Esophagus muscularis mucosa (tissue), 4 donors: ENCODE data around the gene TBX19. TPM values are rescaled to one million over a fixed set of nuclear protein-coding genes. Genes with fewer than 3 reads are reported as not detected.

Source experiments
- DNase-seq: peaks from one replicate; pipeline ENCODE4 v3.0.0-alpha.2; 2017; ENCODE audit errors: extremely low spot score
- H3K27ac ChIP-seq, 4 donors: fragments of 200-600 bp; sonication (generic); replicated peaks in 1 of 4; 1 replicate in 3 of 4; 2 replicates in 1 of 4; pipeline ENCODE4 v1.5.1; 2016 to 2019; ENCODE audit warnings: mild to moderate bottlenecking in 1 of 4
- H3K27me3 ChIP-seq, 4 donors: fragments of 200-600 bp; sonication (generic); one replicate each; pipeline versions ENCODE4 v1.5.1 to v1.6.0; 2016 to 2019
- H3K36me3 ChIP-seq, 4 donors: fragments of 200-600 bp; sonication (generic); one replicate each; pipeline ENCODE4 v1.5.1; 2016 to 2019
- H3K4me1 ChIP-seq, 4 donors: fragments of 200-600 bp; sonication (generic); one replicate each; pipeline ENCODE4 v1.5.1; 2016 to 2019
- H3K4me3 ChIP-seq, 4 donors: fragments of 200-600 bp; sonication (generic); 1 replicate in 2 of 4; 2 replicates in 2 of 4; pipeline ENCODE4 v1.5.1; 2016 to 2019; ENCODE audit warnings: mild to moderate bottlenecking in 4 of 4, moderate library complexity in 1 of 4
- H3K9me3 ChIP-seq, 4 donors: fragments of 200-600 bp; sonication (generic); 1 replicate in 3 of 4; 2 replicates in 1 of 4; pipeline ENCODE4 v1.5.1; 2016 to 2019
- EP300 ChIP-seq: sonication (generic); formaldehyde crosslinking; IDR thresholded peaks from one replicate; pipeline ENCODE4 v1.6.1; 2017; ENCODE audit warnings: antibody characterized with exemption
- POLR2A ChIP-seq: fragments of 450-650 bp; IDR thresholded peaks from one replicate; pipeline ENCODE4 v1.6.1; 2017; ENCODE audit warnings: antibody characterized with exemption, moderate library complexity, mild to moderate bottlenecking, low read depth
- POLR2AphosphoS5 ChIP-seq, 2 donors: sonication (generic); formaldehyde crosslinking; IDR thresholded peaks; one replicate each; pipeline ENCODE4 v1.6.1; 2017; ENCODE audit warnings: antibody characterized with exemption in 2 of 2
- WGBS: methylation state at CpG from one replicate; pipeline ENCODE4 v1.1.5; 2018; 5-methylcytosine and 5-hydroxymethylcytosine counted together
- intact Hi-C: fragments of 100-400 bp; cut with DNase I; formaldehyde crosslinking; loops from one replicate; pipeline ENCODE4 v1.15.1; 2023
- small RNA-seq, 3 donors: library from RNA; depleted of rRNA; stranded (forward); fragments of <200 nt; gene quantifications; one replicate each; pipeline ENCODE3, GENCODE V24; 2016
- total RNA-seq, 4 donors: library from RNA; depleted of rRNA; stranded (reverse); fragments of >200 nt; gene quantifications; one replicate each; pipeline versions ENCODE4 v1.1.0 to v1.2.1, GENCODE V29; 2016
- TF ChIP-seq, protein P1 (sequence below), 3 experiments: fragments of 200-600 bp in 2 of 3; fragments of 450-650 bp in 1 of 3; sonication (generic) in 2 of 3; IDR thresholded peaks; one replicate each; pipeline ENCODE4 v1.5.1; 2017 to 2019; ENCODE audit warnings: antibody characterized with exemption in 3 of 3, mild to moderate bottlenecking in 2 of 3, moderate library complexity in 1 of 3

The TBX19 gene
- total RNA-seq, 4 donors from 2014 or later: 0.83 to 2.0 (median 1.1) TPM

GRCh38 chr1:168361252-168361651 is 80.6 kb downstream of the TBX19 start:
- peak; percentile 47 for DNase-seq
- no peaks in the 10 kb centered on the region for H3K27me3 ChIP-seq
- H3K36me3 ChIP-seq: no peaks in the 10 kb centered on the region
- no peak overlapping the region for H3K27ac ChIP-seq
- TF ChIP-seq POLR2AphosphoS5 (IDR thresholded peaks at IDR 0.05): no peak
- TF ChIP-seq, protein P1, sequence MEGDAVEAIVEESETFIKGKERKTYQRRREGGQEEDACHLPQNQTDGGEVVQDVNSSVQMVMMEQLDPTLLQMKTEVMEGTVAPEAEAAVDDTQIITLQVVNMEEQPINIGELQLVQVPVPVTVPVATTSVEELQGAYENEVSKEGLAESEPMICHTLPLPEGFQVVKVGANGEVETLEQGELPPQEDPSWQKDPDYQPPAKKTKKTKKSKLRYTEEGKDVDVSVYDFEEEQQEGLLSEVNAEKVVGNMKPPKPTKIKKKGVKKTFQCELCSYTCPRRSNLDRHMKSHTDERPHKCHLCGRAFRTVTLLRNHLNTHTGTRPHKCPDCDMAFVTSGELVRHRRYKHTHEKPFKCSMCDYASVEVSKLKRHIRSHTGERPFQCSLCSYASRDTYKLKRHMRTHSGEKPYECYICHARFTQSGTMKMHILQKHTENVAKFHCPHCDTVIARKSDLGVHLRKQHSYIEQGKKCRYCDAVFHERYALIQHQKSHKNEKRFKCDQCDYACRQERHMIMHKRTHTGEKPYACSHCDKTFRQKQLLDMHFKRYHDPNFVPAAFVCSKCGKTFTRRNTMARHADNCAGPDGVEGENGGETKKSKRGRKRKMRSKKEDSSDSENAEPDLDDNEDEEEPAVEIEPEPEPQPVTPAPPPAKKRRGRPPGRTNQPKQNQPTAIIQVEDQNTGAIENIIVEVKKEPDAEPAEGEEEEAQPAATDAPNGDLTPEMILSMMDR (IDR thresholded peaks at IDR 0.05): no peak
- no peak for TF ChIP-seq POLR2A
- TF ChIP-seq EP300: no peak
- no peaks in the 10 kb centered on the region for H3K4me1 ChIP-seq
- no peak overlapping the region for H3K4me3 ChIP-seq
- no peaks in the 10 kb centered on the region for H3K9me3 ChIP-seq
- intact Hi-C loops: no loop called here
- 77% methylated on average over 2 of the region's 2 CpGs for WGBS

- no peaks in the 10 kb centered on the region for H3K9me3 ChIP-seq
- no peaks in the 10 kb centered on the region for H3K27me3 ChIP-seq
- no peak overlapping the region for H3K27ac ChIP-seq
- 61% methylated on average over 4 of the region's 4 CpGs for WGBS
- TF ChIP-seq POLR2AphosphoS5 (IDR thresholded peaks at IDR 0.05): no peak
- TF ChIP-seq EP300: no peak
- TF ChIP-seq POLR2A: no peak
- TF ChIP-seq, protein P1 (IDR thresholded peaks at IDR 0.05): no peak
- H3K4me1 ChIP-seq: no peaks in the 10 kb centered on the region
- no peaks in the 10 kb centered on the region for H3K36me3 ChIP-seq
- intact Hi-C loops: no loop called here
- no peak for DNase-seq
- no peak overlapping the region for H3K4me3 ChIP-seq
These were observed 82.3 kb downstream of the TBX19 start for GRCh38 chr1:168362991-168363390.

Small RNA genes within 50 kb of the gene (small RNA-seq; reads per million reads assigned to genes)
- gene RNU6-1310P: 0 reads per million in 3 donors

Other genes with a start within 250 kb of the TBX19 start
- 10 to 100 TPM; 19.5 to 46.7 (median 22.9) TPM for gene GPR161, start 143.9 kb upstream of the TBX19 start, total RNA-seq
- gene TIPRL, start 101.9 kb upstream of the TBX19 start, total RNA-seq: 10 to 100 TPM; 19.0 to 25.7 (median 23.5) TPM
- 10 to 100 TPM; 27.8 to 35.1 (median 29.9) TPM for gene SFT2D2, start 54.9 kb upstream of the TBX19 start, total RNA-seq